DMS53 treated with DMSO at 0.1 percent for 48 hours (cell line): Measurements from ENCODE around the gene DOK5.

Experiments used
- DNase-seq: peaks from one replicate; lab custom pipeline; 2025; ENCODE audit not compliant: unreplicated experiment; lab: John Stamatoyannopoulos, UW

DOK5 gene

DNA sequence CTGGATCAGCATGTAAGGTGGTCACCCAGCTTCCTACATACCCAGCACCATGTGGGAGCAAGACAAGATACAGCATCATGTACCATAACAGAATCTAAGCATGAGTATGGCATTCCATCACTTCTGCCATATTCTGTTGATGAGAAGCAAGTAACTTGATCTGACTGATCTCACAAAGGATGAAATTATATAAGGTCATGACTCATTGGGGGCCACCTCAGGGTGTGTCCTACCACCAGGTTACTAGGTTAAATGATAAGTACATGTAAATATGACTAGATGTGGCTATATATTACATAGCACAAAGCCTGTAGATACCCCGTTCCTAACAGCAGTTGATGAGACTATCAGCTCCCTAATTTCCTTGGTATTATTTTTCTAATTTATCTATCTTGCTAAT lies 213.1 kb downstream of the DOK5 start:
- DNase-seq: no peak

DNA sequence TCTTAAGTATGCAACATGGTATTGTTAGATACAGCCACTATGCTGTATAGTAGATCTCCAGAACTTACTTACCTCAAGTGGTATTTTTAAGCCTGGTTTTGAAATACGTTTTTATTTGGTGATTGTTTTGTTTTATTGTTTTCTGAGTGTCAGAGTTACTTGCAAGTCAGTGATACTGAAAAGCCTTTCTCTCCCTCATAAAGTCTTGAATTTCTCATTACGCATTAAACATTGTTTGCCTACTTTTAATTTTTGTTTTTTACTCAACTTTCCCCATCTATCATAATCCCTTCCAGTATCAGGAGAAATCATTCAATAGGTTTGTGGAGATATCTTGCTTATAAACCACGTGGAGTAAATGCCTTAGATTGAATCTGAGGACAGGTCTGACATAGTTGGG lies 214.9 kb downstream of the DOK5 start:
- DNase-seq: no peak

DNA sequence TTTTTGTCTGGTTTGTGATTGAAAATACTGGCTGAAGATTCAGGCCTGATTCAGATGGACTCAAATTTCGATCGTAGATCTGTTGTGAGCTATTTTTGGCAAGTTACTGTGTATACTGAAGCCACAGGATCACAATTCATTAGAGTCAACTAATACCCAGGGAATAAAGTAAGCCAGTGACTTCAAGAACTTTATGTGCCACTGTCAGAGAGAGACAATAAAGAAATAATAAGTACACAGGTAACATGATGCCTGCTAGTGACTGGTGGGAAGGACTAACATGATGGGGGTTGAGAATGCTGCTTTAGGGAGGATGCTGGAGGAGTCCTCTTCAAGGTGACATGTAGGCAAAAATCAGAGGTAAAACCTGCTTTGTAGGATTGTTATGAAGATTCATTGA lies 215.9 kb downstream of the DOK5 start:
- DNase-seq: no peak

- DNase-seq: no peak
Observed at GRCh38 chr20:54692168-54692887, 216.9 kb downstream of the DOK5 start.

DNA sequence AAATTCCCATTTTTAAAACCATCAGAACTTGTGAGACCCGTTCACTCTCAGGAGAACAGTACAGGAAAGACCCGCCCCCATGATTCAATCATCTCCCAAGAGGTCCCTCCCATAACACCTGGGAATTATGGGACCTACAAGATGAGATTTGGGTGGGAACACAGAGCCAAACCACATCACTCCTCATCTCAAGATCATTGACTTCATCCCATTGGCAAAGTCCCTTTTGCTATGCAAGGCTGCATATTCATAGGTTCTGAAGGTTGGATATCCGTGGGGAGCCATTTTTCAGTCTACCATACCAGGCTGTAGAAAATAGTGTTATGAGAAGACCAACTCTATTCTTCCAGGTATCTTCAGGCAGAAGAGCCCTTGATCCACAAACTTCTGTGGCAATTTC lies 219.1 kb downstream of the DOK5 start:
- no peak for DNase-seq

GRCh38 chr20:54698373-54698772 lies 223.0 kb downstream of the DOK5 start:
- DNase-seq: no peak
